DMS 273 treated with DMSO at 0.1 percent for 48 hours (cell line): ENCODE results near the gene IL22RA2.

Experiments used
- DNase-seq: peaks from one replicate; lab custom pipeline; 2025; lab: John Stamatoyannopoulos, UW

IL22RA2 gene

GRCh38 chr6:137197684-137198645, 24.5 kb upstream of the IL22RA2 start:
- DNase-seq, result no peak

- DNase-seq, result no peak
Measured at GRCh38 chr6:137193256-137194070, 20.0 kb upstream of the IL22RA2 start.

- no peak for DNase-seq
Measured at GRCh38 chr6:137192821-137193220, 19.4 kb upstream of the IL22RA2 start.

- DNase-seq, result no peak
Measured at GRCh38 chr6:137191670-137192069, 18.2 kb upstream of the IL22RA2 start.

- DNase-seq, result no peak
Measured at GRCh38 chr6:137191236-137191635, 17.8 kb upstream of the IL22RA2 start.

- DNase-seq, result no peak
Measured at GRCh38 chr6:137190583-137191094, 17.2 kb upstream of the IL22RA2 start.

GRCh38 chr6:137188855-137189254, 15.4 kb upstream of the IL22RA2 start:
- no peak for DNase-seq

- no peak for DNase-seq
Measured at GRCh38 chr6:137185290-137185689, 11.8 kb upstream of the IL22RA2 start.

GRCh38 chr6:137182654-137183073, 9.2 kb upstream of the IL22RA2 start:
- DNase-seq, result no peak

GRCh38 chr6:137181891-137182653, 8.6 kb upstream of the IL22RA2 start:
- DNase-seq, result no peak

GRCh38 chr6:137177611-137178010, 4.2 kb upstream of the IL22RA2 start:
- DNase-seq, result no peak

GRCh38 chr6:137176729-137177128, 3.3 kb upstream of the IL22RA2 start:
- DNase-seq, result no peak

GRCh38 chr6:137175868-137176245, 2.4 kb upstream of the IL22RA2 start:
- no peak for DNase-seq

GRCh38 chr6:137175157-137175867, 1.9 kb upstream of the IL22RA2 start:
- DNase-seq, result no peak

GRCh38 chr6:137172734-137173431, 561 bp downstream of the IL22RA2 start:
- DNase-seq, result no peak

GRCh38 chr6:137171824-137172733, 1.4 kb downstream of the IL22RA2 start:
- no peak for DNase-seq

- no peak for DNase-seq
Measured at GRCh38 chr6:137171053-137171374, 2.4 kb downstream of the IL22RA2 start.

- DNase-seq, result no peak
Measured at GRCh38 chr6:137170266-137171052, 3.0 kb downstream of the IL22RA2 start.
